ENCODE results near the gene INTS2. TPM values are rescaled to one million over a fixed set of nuclear protein-coding genes. Genes with fewer than 3 reads are reported as not detected.

The INTS2 gene
- total RNA-seq, 1 donor from 2014 or later = 41.6 TPM

GRCh38 chr17:61833536-61834193 lies 94.1 kb downstream of the INTS2 start:
- peaks cover 10% of the 10 kb centered on the region for H3K36me3 ChIP-seq
- Mint-ChIP-seq H3K27me3 (ENCODE audit: insufficient read depth, low read depth) (no peaks in the 10 kb centered on the region), H3K9me3 (no peaks in the 10 kb centered on the region), H3K36me3 (peaks cover 13% of the 10 kb centered on the region), H3K4me1 (no peaks in the 10 kb centered on the region), H3K4me3 (no peak overlapping the region), H3K27ac (no peak overlapping the region)
- DNase-seq (ENCODE audit: low spot score) = no peak
- H3K27ac ChIP-seq = no peak overlapping the region
- peaks cover 3% of the 10 kb centered on the region for H4K20me1 ChIP-seq (ENCODE audit: low read depth)
- H3K4me2 ChIP-seq = no peak overlapping the region
- H3F3A ChIP-seq (ENCODE audit: low read depth) = no peaks in the 10 kb centered on the region
- H3K4me1 ChIP-seq = no peaks in the 10 kb centered on the region
- H3K79me2 ChIP-seq (ENCODE audit: low read depth) = no peaks in the 10 kb centered on the region
- H3K9ac ChIP-seq = no peak overlapping the region
- no peak overlapping the region for H3K4me3 ChIP-seq
- H3K9me3 ChIP-seq (ENCODE audit: low read depth) = no peaks in the 10 kb centered on the region
- TF ChIP-seq CTCF (IDR thresholded peaks at IDR 0.05) (no peak), EZH2phosphoT487 (IDR thresholded peaks at IDR 0.05) (no peak), EZH2 (IDR thresholded peaks at IDR 0.05) (no peak)
- H3K27me3 ChIP-seq = no peaks in the 10 kb centered on the region
- no peak overlapping the region for H2AFZ ChIP-seq (replicated peaks)

- H3K36me3 Mint-ChIP-seq = peaks cover 24% of the 10 kb centered on the region
- H3K4me3 ChIP-seq = no peak overlapping the region
- peaks cover 21% of the 10 kb centered on the region for H3K36me3 ChIP-seq
- no peaks in the 10 kb centered on the region for H3K27me3 ChIP-seq
- no peaks in the 10 kb centered on the region for H3K4me1 Mint-ChIP-seq
- TF ChIP-seq EZH2phosphoT487 (IDR thresholded peaks at IDR 0.05) = no peak
- TF ChIP-seq CTCF (IDR thresholded peaks at IDR 0.05) = no peak
- no peak for TF ChIP-seq EZH2 (IDR thresholded peaks at IDR 0.05)
- peaks cover 5% of the 10 kb centered on the region for H3K9me3 Mint-ChIP-seq
- peaks cover under 1% of the 10 kb centered on the region for H4K20me1 ChIP-seq (ENCODE audit: low read depth)
- H3K27ac Mint-ChIP-seq = no peak overlapping the region
- H3F3A ChIP-seq (ENCODE audit: low read depth) = no peaks in the 10 kb centered on the region
- no peaks in the 10 kb centered on the region for H3K79me2 ChIP-seq (ENCODE audit: low read depth)
- H3K27me3 Mint-ChIP-seq (ENCODE audit: insufficient read depth, low read depth) = no peaks in the 10 kb centered on the region
- H3K27ac ChIP-seq = no peak overlapping the region
- H3K9me3 ChIP-seq (ENCODE audit: low read depth) = peaks cover 5% of the 10 kb centered on the region
- no peak overlapping the region for H3K9ac ChIP-seq
- H3K4me3 Mint-ChIP-seq = no peak overlapping the region
- no peaks in the 10 kb centered on the region for H3K4me1 ChIP-seq
- no peak overlapping the region for H3K4me2 ChIP-seq
- H2AFZ ChIP-seq (replicated peaks) = no peak overlapping the region
- no peak for DNase-seq (ENCODE audit: low spot score)
These were observed 95.3 kb downstream of the INTS2 start for GRCh38 chr17:61832463-61832862.

- Histone ChIP-seq H3K27ac (no peak overlapping the region), H2AFZ (replicated peaks) (no peak overlapping the region), H3K4me1 (no peaks in the 10 kb centered on the region), H3F3A (ENCODE audit: low read depth) (no peaks in the 10 kb centered on the region), H3K79me2 (ENCODE audit: low read depth) (peaks cover 9% of the 10 kb centered on the region), H4K20me1 (ENCODE audit: low read depth) (no peaks in the 10 kb centered on the region), H3K4me2 (no peak overlapping the region), H3K9me3 (ENCODE audit: low read depth) (peaks cover 5% of the 10 kb centered on the region), H3K27me3 (no peaks in the 10 kb centered on the region), H3K36me3 (peaks cover 21% of the 10 kb centered on the region), H3K4me3 (no peak overlapping the region), H3K9ac (no peak overlapping the region)
- Mint-ChIP-seq H3K27me3 (ENCODE audit: insufficient read depth, low read depth) (no peaks in the 10 kb centered on the region), H3K4me1 (no peaks in the 10 kb centered on the region), H3K4me3 (no peak overlapping the region), H3K27ac (no peak overlapping the region), H3K36me3 (peaks cover 34% of the 10 kb centered on the region), H3K9me3 (peaks cover 12% of the 10 kb centered on the region)
- no peak for DNase-seq (ENCODE audit: low spot score)
- TF ChIP-seq EZH2phosphoT487 (IDR thresholded peaks at IDR 0.05) = no peak
- TF ChIP-seq EZH2 (IDR thresholded peaks at IDR 0.05) = no peak
- no peak for TF ChIP-seq CTCF (IDR thresholded peaks at IDR 0.05)
These were observed 96.7 kb downstream of the INTS2 start for GRCh38 chr17:61831099-61831498.
